ENCODE results near the gene PIGM.

Gene PIGM

GRCh38 chr1:159989581-159989980 lies 42.2 kb downstream of the PIGM start:
- DNase-seq (ENCODE audit: low read depth in 3 of 3): no peak

DNA sequence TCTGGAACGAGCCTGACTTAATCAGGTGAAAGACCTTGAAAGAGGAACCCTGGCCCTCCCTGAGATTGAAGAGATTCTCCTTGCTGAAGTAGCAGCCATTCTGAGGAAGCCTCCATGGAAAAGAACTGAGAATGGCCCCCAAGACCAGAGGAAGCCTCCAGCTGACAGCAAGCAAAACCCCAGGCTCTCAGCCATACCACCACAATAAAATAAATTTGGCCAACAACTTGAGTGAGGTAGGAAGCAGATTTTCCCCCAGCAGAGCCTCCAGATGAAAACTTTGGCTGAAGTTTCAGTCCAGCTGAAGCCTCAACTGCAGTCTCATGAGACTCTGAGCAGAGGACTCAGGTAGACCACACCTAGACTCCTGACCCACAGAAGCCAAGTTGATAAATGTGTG lies 43.8 kb downstream of the PIGM start:
- no peak for DNase-seq (ENCODE audit: low read depth in 3 of 3)

- no peak for DNase-seq (ENCODE audit: low read depth in 3 of 3)
Observed at GRCh38 chr1:159987186-159987585, 44.6 kb downstream of the PIGM start.

DNA sequence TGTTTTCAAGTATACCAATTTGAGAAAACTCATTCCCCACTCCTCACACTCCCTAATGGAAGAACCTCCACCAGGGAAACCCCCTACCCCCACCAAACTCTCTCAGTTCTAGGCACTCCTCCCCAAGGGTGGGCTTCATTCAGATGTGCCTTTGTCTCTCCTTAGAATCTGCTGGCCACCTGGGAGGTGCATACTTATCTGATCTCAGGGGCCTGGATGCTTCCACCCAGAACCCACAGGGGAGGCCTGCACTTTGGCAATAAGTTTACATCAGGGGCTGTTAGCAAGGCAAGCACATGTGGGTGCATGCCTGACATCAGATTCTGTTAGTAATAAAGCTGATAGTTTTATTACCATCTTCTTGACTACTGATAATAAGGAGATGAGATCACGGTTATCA lies 45.3 kb downstream of the PIGM start:
- DNase-seq (ENCODE audit: low read depth in 3 of 3): no peak

- DNase-seq (ENCODE audit: low read depth in 3 of 3): no peak
Observed at GRCh38 chr1:159986093-159986492, 45.7 kb downstream of the PIGM start.

DNA sequence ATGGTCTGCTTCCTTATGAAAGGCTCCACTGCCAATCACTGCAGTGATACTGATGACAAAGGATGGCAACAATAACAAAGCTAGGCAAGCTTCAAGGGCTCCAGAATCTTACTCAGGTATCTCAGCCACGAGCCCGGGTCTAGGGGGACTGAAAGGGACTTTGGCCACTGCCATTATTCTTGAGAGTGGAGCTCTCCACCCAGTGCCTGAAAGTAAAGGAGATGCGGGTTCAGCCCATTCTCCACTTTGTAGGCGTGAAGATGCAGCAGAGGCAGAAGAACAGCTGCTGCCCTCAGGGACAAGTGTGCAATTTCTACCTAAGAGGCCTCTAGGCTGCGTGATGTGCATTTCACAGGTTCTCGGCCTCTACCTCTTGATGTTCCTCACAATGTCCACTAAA lies 46.3 kb downstream of the PIGM start:
- DNase-seq (ENCODE audit: low read depth in 3 of 3): no peak

GRCh38 chr1:159983681-159984080 lies 48.1 kb downstream of the PIGM start:
- no peak for DNase-seq (ENCODE audit: low read depth in 3 of 3)

- DNase-seq (ENCODE audit: low read depth in 3 of 3): no peak
Observed at GRCh38 chr1:159982280-159982679, 49.5 kb downstream of the PIGM start.

GRCh38 chr1:159981351-159982055 lies 50.3 kb downstream of the PIGM start:
- no peak for DNase-seq (ENCODE audit: low read depth in 3 of 3)

GRCh38 chr1:159980786-159981185 lies 51.0 kb downstream of the PIGM start:
- DNase-seq (ENCODE audit: low read depth in 3 of 3): no peak

DNA sequence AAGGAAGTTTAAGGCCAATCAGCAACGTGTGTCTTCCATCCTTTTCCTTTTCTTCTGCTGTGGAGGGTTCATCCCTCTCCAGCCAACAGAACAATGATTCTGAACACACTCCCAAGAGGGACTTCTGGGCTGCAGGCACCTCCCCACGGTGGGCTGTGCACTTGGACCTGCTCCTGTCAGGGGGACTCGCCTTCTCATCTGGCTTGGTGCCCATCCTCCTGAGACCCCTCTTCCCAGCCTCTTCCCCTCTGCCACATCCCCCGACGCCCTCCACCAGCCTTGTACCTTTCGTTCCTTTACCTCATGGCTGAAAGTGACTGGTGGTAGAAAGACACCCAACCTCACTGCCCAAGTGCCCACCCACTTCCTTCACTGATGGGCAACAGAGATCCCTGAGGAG lies 51.7 kb downstream of the PIGM start:
- DNase-seq (ENCODE audit: low read depth in 3 of 3): no peak

- no peak for DNase-seq (ENCODE audit: low read depth in 3 of 3)
Observed at GRCh38 chr1:159979257-159979656, 52.5 kb downstream of the PIGM start.

DNA sequence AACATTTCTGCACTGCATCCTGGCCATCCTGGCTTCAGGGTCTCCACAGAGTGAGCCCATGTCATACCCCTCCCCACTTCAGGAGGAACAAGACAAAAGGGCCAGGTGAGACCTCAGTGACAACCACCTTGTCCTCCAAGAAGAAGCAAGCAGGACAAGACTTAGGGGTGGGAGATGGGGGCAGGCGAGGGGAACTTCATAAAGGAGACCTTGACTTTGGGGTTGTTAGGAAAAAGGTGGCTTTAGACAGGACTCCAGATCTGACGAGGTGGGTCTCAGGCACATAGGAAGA lies 53.7 kb downstream of the PIGM start:
- DNase-seq (ENCODE audit: low read depth in 3 of 3): no peak

GRCh38 chr1:159977364-159978106 lies 54.3 kb downstream of the PIGM start:
- no peak for DNase-seq (ENCODE audit: low read depth in 3 of 3)

Data from stimulated activated CD4-positive, alpha-beta T cell treated with anti-CD3 and anti-CD28 coated beads, TNF-alpha, amount 100 ng/mL, for 4 hours (primary cell).